ENCODE results near the gene MYO3B. TPM values are rescaled to one million over a fixed set of nuclear protein-coding genes. Genes with fewer than 3 reads are reported as not detected.

MYO3B gene
- total RNA-seq, 4 donors from 2014 or later: 6.0 to 7.4 (median 7.2) TPM

- Histone ChIP-seq H3K9me3 (no peaks in the 10 kb centered on the region), H3K36me3 (no peaks in the 10 kb centered on the region), H3K27me3 (no peaks in the 10 kb centered on the region), H3K4me1 (no peaks in the 10 kb centered on the region), H3K4me3 (replicated peaks in 1 of 3) (no peak overlapping the region), H3K27ac (no peak overlapping the region)
- WGBS, 2 donors: 89 to 96% methylated on average over 3 of the region's 3 CpGs
- TF ChIP-seq, protein P1, sequence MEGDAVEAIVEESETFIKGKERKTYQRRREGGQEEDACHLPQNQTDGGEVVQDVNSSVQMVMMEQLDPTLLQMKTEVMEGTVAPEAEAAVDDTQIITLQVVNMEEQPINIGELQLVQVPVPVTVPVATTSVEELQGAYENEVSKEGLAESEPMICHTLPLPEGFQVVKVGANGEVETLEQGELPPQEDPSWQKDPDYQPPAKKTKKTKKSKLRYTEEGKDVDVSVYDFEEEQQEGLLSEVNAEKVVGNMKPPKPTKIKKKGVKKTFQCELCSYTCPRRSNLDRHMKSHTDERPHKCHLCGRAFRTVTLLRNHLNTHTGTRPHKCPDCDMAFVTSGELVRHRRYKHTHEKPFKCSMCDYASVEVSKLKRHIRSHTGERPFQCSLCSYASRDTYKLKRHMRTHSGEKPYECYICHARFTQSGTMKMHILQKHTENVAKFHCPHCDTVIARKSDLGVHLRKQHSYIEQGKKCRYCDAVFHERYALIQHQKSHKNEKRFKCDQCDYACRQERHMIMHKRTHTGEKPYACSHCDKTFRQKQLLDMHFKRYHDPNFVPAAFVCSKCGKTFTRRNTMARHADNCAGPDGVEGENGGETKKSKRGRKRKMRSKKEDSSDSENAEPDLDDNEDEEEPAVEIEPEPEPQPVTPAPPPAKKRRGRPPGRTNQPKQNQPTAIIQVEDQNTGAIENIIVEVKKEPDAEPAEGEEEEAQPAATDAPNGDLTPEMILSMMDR (IDR thresholded peaks at IDR 0.05): no peak
- no peak for TF ChIP-seq POLR2A (IDR thresholded peaks at IDR 0.05)
- DNase-seq: no peak
- intact Hi-C loops (cut with DNase I): no loop called here
Observed at GRCh38 chr2:170247333-170247732, 69.4 kb downstream of the MYO3B start.

GRCh38 chr2:170247882-170248393 lies 70.0 kb downstream of the MYO3B start:
- intact Hi-C loops (cut with DNase I): no loop called here
- 81 to 89% methylated on average over 1 of the region's 1 CpG for WGBS, 2 donors

GRCh38 chr2:170248574-170249393 lies 70.8 kb downstream of the MYO3B start:
- no peaks in the 10 kb centered on the region for H3K36me3 ChIP-seq
- no peaks in the 10 kb centered on the region for H3K9me3 ChIP-seq
- intact Hi-C loops (cut with DNase I): no loop called here
- H3K4me1 ChIP-seq: no peaks in the 10 kb centered on the region
- no peak for DNase-seq
- H3K4me3 ChIP-seq (replicated peaks in 1 of 3): no peak overlapping the region
- no peak for TF ChIP-seq POLR2A (IDR thresholded peaks at IDR 0.05)
- TF ChIP-seq, protein P1 (IDR thresholded peaks at IDR 0.05): no peak
- no peak overlapping the region for H3K27ac ChIP-seq
- no peaks in the 10 kb centered on the region for H3K27me3 ChIP-seq
- 78 to 82% methylated on average over 4 of the region's 4 CpGs for WGBS, 2 donors

More at GRCh38 chr2:170247882-170248393, 70.0 kb downstream of the MYO3B start:
- Histone ChIP-seq H3K4me1 (no peaks in the 10 kb centered on the region), H3K9me3 (no peaks in the 10 kb centered on the region), H3K36me3 (no peaks in the 10 kb centered on the region), H3K4me3 (replicated peaks in 1 of 3) (no peak overlapping the region), H3K27me3 (no peaks in the 10 kb centered on the region), H3K27ac (no peak overlapping the region)
- TF ChIP-seq POLR2A (IDR thresholded peaks at IDR 0.05): no peak
- TF ChIP-seq, protein P1 (IDR thresholded peaks at IDR 0.05): no peak
- no peak for DNase-seq

DNA sequence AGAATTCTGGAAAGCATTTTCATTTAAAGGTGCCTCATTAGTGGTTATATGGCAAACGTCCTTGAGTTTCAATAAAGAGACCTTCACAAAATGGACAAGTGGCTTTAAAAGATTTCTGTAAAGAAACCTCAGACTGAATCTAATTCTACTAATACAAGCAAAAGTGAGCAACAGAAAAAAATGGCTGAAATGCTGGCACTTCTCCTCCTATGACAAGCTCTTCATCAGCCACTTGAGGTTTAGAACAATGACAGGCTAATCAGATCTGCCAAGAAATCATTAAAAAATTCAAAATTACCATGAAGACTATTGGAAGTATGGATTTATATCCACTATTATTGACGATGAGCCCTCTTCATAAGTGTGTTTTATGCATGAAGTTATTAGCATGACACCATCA lies 71.8 kb downstream of the MYO3B start:
- intact Hi-C loops (cut with DNase I): no loop called here
- Histone ChIP-seq H3K36me3 (no peaks in the 10 kb centered on the region), H3K4me3 (replicated peaks in 1 of 3) (no peak overlapping the region), H3K9me3 (no peaks in the 10 kb centered on the region), H3K27me3 (no peaks in the 10 kb centered on the region), H3K27ac (no peak overlapping the region), H3K4me1 (no peaks in the 10 kb centered on the region)
- WGBS, 2 donors: 67 to 71% methylated on average over 2 of the region's 2 CpGs
- TF ChIP-seq, protein P1 (IDR thresholded peaks at IDR 0.05): no peak
- TF ChIP-seq POLR2A (IDR thresholded peaks at IDR 0.05): no peak
- DNase-seq: no peak

- intact Hi-C loops (cut with DNase I): no loop called here
- TF ChIP-seq, protein P1 (IDR thresholded peaks at IDR 0.05): no peak
- TF ChIP-seq POLR2A (IDR thresholded peaks at IDR 0.05): no peak
Observed at GRCh38 chr2:170250584-170250983, 72.6 kb downstream of the MYO3B start.

More at GRCh38 chr2:170250584-170250983, 72.6 kb downstream of the MYO3B start:
- no peaks in the 10 kb centered on the region for H3K9me3 ChIP-seq
- H3K36me3 ChIP-seq: no peaks in the 10 kb centered on the region
- no peak for DNase-seq
- no peak overlapping the region for H3K27ac ChIP-seq
- H3K27me3 ChIP-seq: no peaks in the 10 kb centered on the region
- no peak overlapping the region for H3K4me3 ChIP-seq (replicated peaks in 1 of 3)
- WGBS, 2 donors: 90 to 92% methylated on average over 6 of the region's 6 CpGs
- H3K4me1 ChIP-seq: no peaks in the 10 kb centered on the region
